ENCODE data around the gene GRAMD4. TPM values are rescaled to one million over a fixed set of nuclear protein-coding genes. Genes with fewer than 3 reads are reported as not detected.

Gene GRAMD4
- total RNA-seq, 1 experiment from 2014 or later, result 29.0 TPM

DNA sequence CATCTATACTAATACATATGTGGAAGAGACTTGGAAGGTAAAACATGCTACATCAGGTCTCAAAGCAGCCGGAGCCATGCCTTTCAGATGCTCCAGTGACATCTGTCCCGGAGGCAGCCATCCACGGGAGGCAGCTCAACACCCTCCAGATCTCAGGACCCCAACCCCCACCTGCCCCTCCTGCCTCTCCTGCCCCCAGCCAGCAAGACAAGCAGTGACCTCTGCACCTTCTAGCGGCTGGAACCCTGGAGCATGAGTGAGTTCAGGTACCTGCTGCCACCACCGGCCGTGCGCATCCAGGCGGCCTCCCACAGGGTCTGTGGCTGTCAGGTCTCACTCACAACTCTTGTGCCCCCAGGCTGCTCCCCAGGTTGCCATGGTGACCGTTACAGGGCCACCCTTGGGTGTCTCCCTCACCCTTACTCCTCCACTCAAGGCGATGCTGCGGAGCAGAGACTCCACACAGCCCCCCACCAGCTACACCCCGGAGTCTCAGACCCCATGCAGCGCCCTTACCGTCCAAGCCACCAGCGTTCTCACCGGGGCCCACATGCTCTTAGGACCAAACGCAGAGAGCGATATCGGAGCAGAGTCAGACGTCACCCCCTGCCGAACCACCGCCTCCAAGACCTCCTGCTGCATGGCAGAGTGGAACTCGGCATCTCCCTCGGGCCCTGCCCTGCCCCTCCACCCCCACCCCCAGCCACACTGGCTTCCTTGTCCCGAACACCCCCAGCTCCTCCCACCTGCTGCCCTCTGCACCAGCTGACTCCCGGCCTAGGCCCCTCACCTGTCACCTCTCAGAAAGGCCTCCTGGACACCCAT, 83.2 kb downstream of the GRAMD4 start:
- peaks cover 8% of the 10 kb centered on the region for H3K36me3 ChIP-seq (ENCODE audit: insufficient read depth, low read length)

DNA sequence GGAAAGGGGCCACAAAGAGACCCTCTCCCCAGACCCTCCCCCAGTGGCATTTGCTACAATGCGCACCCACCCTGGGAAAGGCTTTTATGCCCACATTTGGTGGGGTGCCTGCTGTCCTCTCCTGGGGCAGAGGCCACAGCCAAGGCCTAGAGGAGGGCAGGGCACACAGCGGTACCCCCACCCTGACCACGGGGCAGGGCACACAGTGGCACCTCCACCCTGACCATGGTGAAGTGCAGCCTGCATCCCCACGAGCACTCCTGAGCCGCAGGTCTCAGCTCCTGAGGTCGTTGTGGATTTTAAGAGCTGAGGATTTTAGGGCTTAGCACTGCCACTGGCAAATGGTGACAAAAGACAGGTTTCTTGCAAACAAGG, 83.8 kb downstream of the GRAMD4 start:
- peaks cover 3% of the 10 kb centered on the region; the same call in 1 of the 2 replicates for H4K20me1 ChIP-seq (ENCODE audit: insufficient read depth, low read depth, low read length)

More for the DNA sequence above, 83.2 kb downstream of the GRAMD4 start:
- DNase-seq, result no peak
- Histone ChIP-seq H4K20me1 (ENCODE audit: insufficient read depth, low read depth, low read length) (peaks cover 3% of the 10 kb centered on the region; the same call in 1 of the 2 replicates), H3K27me3 (ENCODE audit: low read length) (no peaks in the 10 kb centered on the region), H3K4me2 (ENCODE audit: low read depth, low read length, poor library complexity, severe bottlenecking) (no peak overlapping the region), H3K9me2 (replicated peaks; ENCODE audit: insufficient read depth, low read length) (no peaks in the 10 kb centered on the region), H3K79me2 (ENCODE audit: low read length) (no peaks in the 10 kb centered on the region), H3K4me1 (ENCODE audit: low read length) (no peaks in the 10 kb centered on the region), H3K9ac (ENCODE audit: low read length) (no peak overlapping the region), H2AFZ (ENCODE audit: low read length) (no peak overlapping the region), H3K4me3 (ENCODE audit: low read length) (no peak overlapping the region), H3K27ac (ENCODE audit: low read length) (no peak overlapping the region), H3K9me3 (ENCODE audit: low read length) (no peaks in the 10 kb centered on the region)

DNA sequence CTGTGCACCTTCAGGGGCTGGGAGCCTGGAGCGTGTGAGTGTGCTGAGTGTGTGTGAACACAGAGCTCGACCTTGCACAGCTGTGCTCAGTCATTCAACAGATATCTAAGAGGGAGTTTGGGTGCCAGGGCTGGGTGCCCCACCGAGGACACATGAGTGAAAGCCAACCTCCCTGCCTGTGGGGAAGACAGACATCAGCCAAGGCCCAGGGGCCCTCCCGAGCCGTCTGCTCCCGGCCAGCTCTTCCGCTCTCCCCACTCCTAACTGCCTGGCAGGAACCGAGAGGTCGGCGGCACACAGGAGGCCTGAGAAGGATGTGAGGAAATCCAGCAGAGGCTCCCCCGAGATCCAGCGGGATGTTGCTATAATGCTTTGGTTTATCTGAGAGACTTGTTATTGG, 85.9 kb downstream of the GRAMD4 start:
- Histone ChIP-seq H3K27ac (ENCODE audit: low read length) (no peak overlapping the region), H3K36me3 (ENCODE audit: insufficient read depth, low read length) (peaks cover 29% of the 10 kb centered on the region; the same call in 1 of the 2 replicates), H4K20me1 (ENCODE audit: insufficient read depth, low read depth, low read length) (peaks cover 3% of the 10 kb centered on the region; the same call in 1 of the 2 replicates), H3K9ac (ENCODE audit: low read length) (no peak overlapping the region), H3K27me3 (ENCODE audit: low read length) (no peaks in the 10 kb centered on the region), H2AFZ (ENCODE audit: low read length) (no peak overlapping the region), H3K9me2 (replicated peaks; ENCODE audit: insufficient read depth, low read length) (no peaks in the 10 kb centered on the region), H3K4me2 (ENCODE audit: low read depth, low read length, poor library complexity, severe bottlenecking) (no peak overlapping the region), H3K79me2 (ENCODE audit: low read length) (no peaks in the 10 kb centered on the region), H3K4me3 (ENCODE audit: low read length) (no peak overlapping the region), H3K9me3 (ENCODE audit: low read length) (no peaks in the 10 kb centered on the region), H3K4me1 (ENCODE audit: low read length) (no peaks in the 10 kb centered on the region)
- DNase-seq, result no peak

More for the DNA sequence above, 83.8 kb downstream of the GRAMD4 start:
- Histone ChIP-seq H3K79me2 (ENCODE audit: low read length) (no peaks in the 10 kb centered on the region), H3K9me2 (replicated peaks; ENCODE audit: insufficient read depth, low read length) (no peaks in the 10 kb centered on the region), H3K27ac (ENCODE audit: low read length) (no peak overlapping the region), H3K4me1 (ENCODE audit: low read length) (no peaks in the 10 kb centered on the region), H3K27me3 (ENCODE audit: low read length) (no peaks in the 10 kb centered on the region), H3K4me2 (ENCODE audit: low read depth, low read length, poor library complexity, severe bottlenecking) (no peak overlapping the region), H3K9me3 (ENCODE audit: low read length) (no peaks in the 10 kb centered on the region), H3K9ac (ENCODE audit: low read length) (no peak overlapping the region), H2AFZ (ENCODE audit: low read length) (no peak overlapping the region), H3K36me3 (ENCODE audit: insufficient read depth, low read length) (peaks cover 10% of the 10 kb centered on the region; the same call in 1 of the 2 replicates), H3K4me3 (ENCODE audit: low read length) (no peak overlapping the region)
- no peak for DNase-seq

DNA sequence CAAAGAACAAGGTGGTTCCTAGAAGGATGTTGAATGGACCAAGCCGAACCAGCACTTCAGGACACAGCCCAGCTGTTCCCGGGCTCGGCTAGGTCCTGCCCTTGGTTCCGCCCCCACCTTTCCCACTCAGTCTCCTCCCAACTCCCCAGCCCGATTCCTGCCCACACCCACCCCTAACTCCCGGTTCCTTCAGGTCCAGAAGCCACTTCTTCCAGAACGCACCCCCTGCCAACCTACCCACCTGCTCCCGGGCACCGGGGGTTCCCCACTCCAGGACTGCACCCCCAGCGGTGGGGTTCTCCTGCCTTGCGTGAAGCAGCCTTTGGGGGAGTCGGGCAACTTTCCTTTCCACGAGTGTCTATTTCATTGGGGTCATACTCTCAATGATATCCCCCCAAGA, 87.1 kb downstream of the GRAMD4 start:
- H4K20me1 ChIP-seq (ENCODE audit: insufficient read depth, low read depth, low read length), result peaks cover 3% of the 10 kb centered on the region; the same call in 1 of the 2 replicates
- H3K4me1 ChIP-seq (ENCODE audit: low read length), result no peaks in the 10 kb centered on the region
- no peaks in the 10 kb centered on the region for H3K79me2 ChIP-seq (ENCODE audit: low read length)

DNA sequence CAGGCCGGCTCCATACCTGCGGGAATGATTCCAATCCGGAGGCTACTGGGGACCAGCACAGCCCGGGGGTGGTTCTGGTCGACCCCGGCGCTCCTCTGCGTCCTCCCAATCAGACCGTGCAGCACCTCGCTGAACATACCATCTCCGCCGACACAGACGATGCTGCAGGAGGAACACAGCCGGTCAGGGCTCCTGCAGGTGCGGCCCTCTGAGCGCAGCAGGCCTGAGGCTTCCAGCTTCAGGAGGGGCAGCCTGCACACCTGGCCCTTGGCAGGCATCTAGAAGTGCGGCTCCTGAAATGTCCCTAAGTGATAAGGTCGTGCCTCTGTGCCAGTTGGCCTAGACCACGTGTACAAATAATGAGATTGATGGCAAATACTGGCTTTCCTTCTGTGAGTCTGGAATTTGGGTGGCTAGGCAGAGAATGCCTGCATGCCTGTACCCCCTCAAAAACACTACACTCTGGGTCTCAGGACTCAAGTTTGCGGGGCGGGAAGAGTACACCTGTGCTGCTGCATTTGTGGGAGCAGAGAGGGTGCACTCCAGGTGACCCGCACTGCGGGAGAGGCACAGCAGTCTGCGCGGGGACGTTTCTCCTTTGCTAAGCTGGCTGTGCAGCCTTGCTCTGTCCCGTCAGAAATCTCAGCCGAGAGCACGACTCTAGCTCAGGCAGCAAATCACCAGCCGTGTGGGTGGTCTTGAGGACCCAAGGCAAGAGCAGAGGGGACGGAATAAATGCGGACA, 87.8 kb downstream of the GRAMD4 start:
- no peak for DNase-seq
- Histone ChIP-seq H3K4me2 (ENCODE audit: low read depth, low read length, poor library complexity, severe bottlenecking) (no peak overlapping the region), H3K4me3 (ENCODE audit: low read length) (no peak overlapping the region), H4K20me1 (ENCODE audit: insufficient read depth, low read depth, low read length) (no peaks in the 10 kb centered on the region), H3K4me1 (ENCODE audit: low read length) (no peaks in the 10 kb centered on the region), H3K27me3 (ENCODE audit: low read length) (no peaks in the 10 kb centered on the region), H2AFZ (ENCODE audit: low read length) (no peak overlapping the region), H3K9me2 (replicated peaks; ENCODE audit: insufficient read depth, low read length) (no peaks in the 10 kb centered on the region), H3K36me3 (ENCODE audit: insufficient read depth, low read length) (peaks cover 43% of the 10 kb centered on the region; the same call in 1 of the 2 replicates), H3K9ac (ENCODE audit: low read length) (no peak overlapping the region), H3K27ac (ENCODE audit: low read length) (no peak overlapping the region), H3K9me3 (ENCODE audit: low read length) (no peaks in the 10 kb centered on the region), H3K79me2 (ENCODE audit: low read length) (no peaks in the 10 kb centered on the region)

More for the DNA sequence above, 87.1 kb downstream of the GRAMD4 start:
- Histone ChIP-seq H3K9me2 (replicated peaks; ENCODE audit: insufficient read depth, low read length) (no peaks in the 10 kb centered on the region), H2AFZ (ENCODE audit: low read length) (no peak overlapping the region), H3K27me3 (ENCODE audit: low read length) (no peaks in the 10 kb centered on the region), H3K9me3 (ENCODE audit: low read length) (no peaks in the 10 kb centered on the region), H3K9ac (ENCODE audit: low read length) (no peak overlapping the region), H3K4me3 (ENCODE audit: low read length) (no peak overlapping the region), H3K27ac (ENCODE audit: low read length) (no peak overlapping the region), H3K36me3 (ENCODE audit: insufficient read depth, low read length) (peaks cover 40% of the 10 kb centered on the region; the same call in 1 of the 2 replicates), H3K4me2 (ENCODE audit: low read depth, low read length, poor library complexity, severe bottlenecking) (no peak overlapping the region)
- DNase-seq, result no peak

DNA sequence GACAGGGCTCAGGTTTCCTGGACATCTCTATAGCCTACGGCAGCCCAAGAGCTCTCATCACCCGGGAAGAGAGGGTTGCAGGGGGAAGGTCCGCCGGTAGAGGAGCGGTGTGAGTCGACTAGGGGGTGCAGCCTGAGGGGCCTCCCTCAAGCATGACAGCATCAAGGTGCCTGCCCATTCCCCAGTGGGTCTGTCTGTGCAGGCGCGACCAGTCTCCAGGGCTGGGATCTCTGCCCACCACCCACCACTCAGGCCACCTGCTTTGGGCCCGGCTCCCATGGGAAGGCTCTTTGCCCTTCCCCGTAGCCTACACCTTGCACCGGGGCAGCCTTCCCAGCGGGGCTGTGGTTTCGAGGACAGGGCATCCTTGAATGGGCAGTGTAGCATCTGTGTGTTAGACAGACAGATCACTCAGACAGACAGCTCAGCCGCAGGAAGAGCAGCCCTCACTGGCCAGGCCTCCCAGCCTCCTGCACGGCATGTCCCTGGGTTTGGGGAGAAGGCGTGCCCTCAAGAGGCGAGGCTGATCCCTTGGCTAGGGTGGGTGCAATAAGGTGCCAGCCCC, 88.7 kb downstream of the GRAMD4 start:
- Histone ChIP-seq H3K9me2 (replicated peaks; ENCODE audit: insufficient read depth, low read length) (no peaks in the 10 kb centered on the region), H3K27me3 (ENCODE audit: low read length) (no peaks in the 10 kb centered on the region), H3K4me3 (ENCODE audit: low read length) (no peak overlapping the region), H3K79me2 (ENCODE audit: low read length) (no peaks in the 10 kb centered on the region), H3K4me1 (ENCODE audit: low read length) (no peaks in the 10 kb centered on the region), H4K20me1 (ENCODE audit: insufficient read depth, low read depth, low read length) (no peaks in the 10 kb centered on the region), H3K36me3 (ENCODE audit: insufficient read depth, low read length) (peaks cover 46% of the 10 kb centered on the region; the same call in 1 of the 2 replicates), H3K27ac (ENCODE audit: low read length) (no peak overlapping the region), H2AFZ (ENCODE audit: low read length) (no peak overlapping the region), H3K4me2 (ENCODE audit: low read depth, low read length, poor library complexity, severe bottlenecking) (no peak overlapping the region), H3K9ac (ENCODE audit: low read length) (no peak overlapping the region), H3K9me3 (ENCODE audit: low read length) (no peaks in the 10 kb centered on the region)
- no peak for DNase-seq

DNA sequence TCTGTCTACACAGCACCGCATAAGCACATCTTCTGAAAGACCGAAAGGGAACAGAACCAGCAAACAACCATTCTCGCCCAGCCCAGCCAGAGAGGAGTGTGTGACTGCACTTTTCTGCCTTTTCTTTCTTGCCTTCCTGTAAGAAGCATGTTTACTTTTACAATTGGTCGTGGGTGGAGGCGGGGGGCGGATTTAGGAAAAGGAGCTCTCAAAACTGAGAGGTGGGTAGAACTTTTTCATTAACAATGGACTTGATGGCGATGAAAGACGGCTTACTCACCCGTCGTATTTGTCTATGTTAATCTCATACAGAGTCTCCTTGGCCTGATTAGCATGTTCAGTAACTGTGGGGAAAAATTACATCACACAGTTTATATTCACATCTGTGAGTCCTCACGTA, 90.6 kb downstream of the GRAMD4 start:
- no peak overlapping the region for H2AFZ ChIP-seq (ENCODE audit: low read length)
- no peaks in the 10 kb centered on the region; the same call in 1 of the 2 replicates for H3K79me2 ChIP-seq (ENCODE audit: low read length)
- no peaks in the 10 kb centered on the region for H3K9me3 ChIP-seq (ENCODE audit: low read length)
- H3K27ac ChIP-seq (ENCODE audit: low read length), result no peak overlapping the region
- no peak overlapping the region for H3K4me3 ChIP-seq (ENCODE audit: low read length)
- no peak overlapping the region for H3K9ac ChIP-seq (ENCODE audit: low read length)
- peaks cover 48% of the 10 kb centered on the region; the same call in 1 of the 2 replicates for H3K36me3 ChIP-seq (ENCODE audit: insufficient read depth, low read length)
- no peaks in the 10 kb centered on the region for H3K27me3 ChIP-seq (ENCODE audit: low read length)
- H3K4me2 ChIP-seq (ENCODE audit: low read depth, low read length, poor library complexity, severe bottlenecking), result no peak overlapping the region
- H3K4me1 ChIP-seq (ENCODE audit: low read length), result no peaks in the 10 kb centered on the region
- no peak for DNase-seq
- no peaks in the 10 kb centered on the region for H3K9me2 ChIP-seq (replicated peaks; ENCODE audit: insufficient read depth, low read length)
- H4K20me1 ChIP-seq (ENCODE audit: insufficient read depth, low read depth, low read length), result no peaks in the 10 kb centered on the region

DNA sequence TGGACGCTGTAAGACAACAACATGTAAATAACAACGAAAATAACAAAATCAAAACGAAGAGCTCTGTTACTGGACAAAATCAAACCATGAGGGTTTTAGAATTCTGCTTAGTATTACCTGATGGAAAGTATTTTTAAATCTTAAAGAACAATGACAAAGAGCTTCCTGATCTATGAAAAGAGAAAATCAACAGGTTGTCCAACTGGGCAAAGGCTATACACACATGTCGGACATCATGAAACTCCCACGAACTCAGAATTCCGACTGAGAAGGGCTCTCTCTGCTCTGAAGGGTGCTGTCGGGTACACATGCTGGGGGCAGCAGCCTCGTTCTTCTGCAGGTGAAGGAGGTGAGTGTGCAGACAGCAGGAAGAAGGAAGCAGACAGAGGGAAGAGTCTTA, 92.1 kb downstream of the GRAMD4 start:
- peaks cover 6% of the 10 kb centered on the region; the same call in 1 of the 2 replicates for H4K20me1 ChIP-seq (ENCODE audit: insufficient read depth, low read depth, low read length)
- H3K9ac ChIP-seq (ENCODE audit: low read length), result no peak overlapping the region
- peaks cover 52% of the 10 kb centered on the region; the same call in 1 of the 2 replicates for H3K36me3 ChIP-seq (ENCODE audit: insufficient read depth, low read length)
- H3K4me1 ChIP-seq (ENCODE audit: low read length), result no peaks in the 10 kb centered on the region
- no peak for DNase-seq
- H3K27ac ChIP-seq (ENCODE audit: low read length), result no peak overlapping the region
- H3K79me2 ChIP-seq (ENCODE audit: low read length), result no peaks in the 10 kb centered on the region; the same call in 1 of the 2 replicates
- H3K4me2 ChIP-seq (ENCODE audit: low read depth, low read length, poor library complexity, severe bottlenecking), result no peak overlapping the region
- H2AFZ ChIP-seq (ENCODE audit: low read length), result no peak overlapping the region
- no peaks in the 10 kb centered on the region for H3K9me3 ChIP-seq (ENCODE audit: low read length)
- no peaks in the 10 kb centered on the region for H3K27me3 ChIP-seq (ENCODE audit: low read length)
- H3K9me2 ChIP-seq (replicated peaks; ENCODE audit: insufficient read depth, low read length), result no peaks in the 10 kb centered on the region
- H3K4me3 ChIP-seq (ENCODE audit: low read length), result no peak overlapping the region
